Measurements from ENCODE around the gene PBXIP1.

- TF ChIP-seq, protein P1, sequence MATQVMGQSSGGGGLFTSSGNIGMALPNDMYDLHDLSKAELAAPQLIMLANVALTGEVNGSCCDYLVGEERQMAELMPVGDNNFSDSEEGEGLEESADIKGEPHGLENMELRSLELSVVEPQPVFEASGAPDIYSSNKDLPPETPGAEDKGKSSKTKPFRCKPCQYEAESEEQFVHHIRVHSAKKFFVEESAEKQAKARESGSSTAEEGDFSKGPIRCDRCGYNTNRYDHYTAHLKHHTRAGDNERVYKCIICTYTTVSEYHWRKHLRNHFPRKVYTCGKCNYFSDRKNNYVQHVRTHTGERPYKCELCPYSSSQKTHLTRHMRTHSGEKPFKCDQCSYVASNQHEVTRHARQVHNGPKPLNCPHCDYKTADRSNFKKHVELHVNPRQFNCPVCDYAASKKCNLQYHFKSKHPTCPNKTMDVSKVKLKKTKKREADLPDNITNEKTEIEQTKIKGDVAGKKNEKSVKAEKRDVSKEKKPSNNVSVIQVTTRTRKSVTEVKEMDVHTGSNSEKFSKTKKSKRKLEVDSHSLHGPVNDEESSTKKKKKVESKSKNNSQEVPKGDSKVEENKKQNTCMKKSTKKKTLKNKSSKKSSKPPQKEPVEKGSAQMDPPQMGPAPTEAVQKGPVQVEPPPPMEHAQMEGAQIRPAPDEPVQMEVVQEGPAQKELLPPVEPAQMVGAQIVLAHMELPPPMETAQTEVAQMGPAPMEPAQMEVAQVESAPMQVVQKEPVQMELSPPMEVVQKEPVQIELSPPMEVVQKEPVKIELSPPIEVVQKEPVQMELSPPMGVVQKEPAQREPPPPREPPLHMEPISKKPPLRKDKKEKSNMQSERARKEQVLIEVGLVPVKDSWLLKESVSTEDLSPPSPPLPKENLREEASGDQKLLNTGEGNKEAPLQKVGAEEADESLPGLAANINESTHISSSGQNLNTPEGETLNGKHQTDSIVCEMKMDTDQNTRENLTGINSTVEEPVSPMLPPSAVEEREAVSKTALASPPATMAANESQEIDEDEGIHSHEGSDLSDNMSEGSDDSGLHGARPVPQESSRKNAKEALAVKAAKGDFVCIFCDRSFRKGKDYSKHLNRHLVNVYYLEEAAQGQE (IDR thresholded peaks at IDR 0.05; ENCODE audit: insufficient read depth in 1 of 2, low read depth in 2 of 2, low read length in 2 of 2): 0 out of 4 replicates have a peak, but pooled peaks of 1 of the 2 experiments have one; percentile 5
- TF ChIP-seq SIN3A (IDR thresholded peaks at IDR 0.05; ENCODE audit: borderline replicate concordance, insufficient read depth, low read length): peak; percentile 84; the same call in 1 of the 2 replicates
- TF ChIP-seq TAF1 (IDR thresholded peaks at IDR 0.05; ENCODE audit: borderline replicate concordance, insufficient read depth, low read length): peak; percentile 59; the same call in 1 of the 2 replicates
These were observed 17.6 kb upstream of the PBXIP1 start for GRCh38 chr1:154973344-154974101.
